ENCODE measurements around the gene ANP32A.

DNA sequence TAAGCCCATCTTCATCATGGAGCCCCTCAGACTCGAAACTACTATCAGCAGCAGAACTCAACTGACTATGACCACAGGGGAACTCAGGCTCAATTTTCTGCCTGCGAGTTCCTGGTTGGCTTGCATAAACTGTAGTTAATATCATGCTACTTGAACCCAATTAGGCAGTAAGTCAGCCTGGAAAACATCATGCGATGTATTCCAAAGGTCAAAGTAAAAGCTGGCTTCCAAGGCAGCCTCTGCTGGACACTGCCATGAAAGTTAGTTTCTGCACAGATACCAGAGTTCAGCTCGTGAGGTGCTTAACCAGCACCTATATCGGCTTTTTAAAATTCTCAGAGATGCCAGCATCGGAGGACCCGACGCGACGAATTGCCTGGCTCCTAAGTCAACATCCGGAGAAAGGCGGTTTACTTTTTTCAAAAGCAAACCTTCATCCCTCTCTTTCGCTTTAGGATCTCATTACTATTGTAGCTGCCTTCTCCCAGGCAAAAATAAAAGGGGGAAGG lies 3.8 kb downstream of the ANP32A start:
- TF ChIP-seq EZH2 (IDR thresholded peaks at IDR 0.05; ENCODE audit: borderline replicate concordance, low read length), result no peak
- TF ChIP-seq, protein P1, sequence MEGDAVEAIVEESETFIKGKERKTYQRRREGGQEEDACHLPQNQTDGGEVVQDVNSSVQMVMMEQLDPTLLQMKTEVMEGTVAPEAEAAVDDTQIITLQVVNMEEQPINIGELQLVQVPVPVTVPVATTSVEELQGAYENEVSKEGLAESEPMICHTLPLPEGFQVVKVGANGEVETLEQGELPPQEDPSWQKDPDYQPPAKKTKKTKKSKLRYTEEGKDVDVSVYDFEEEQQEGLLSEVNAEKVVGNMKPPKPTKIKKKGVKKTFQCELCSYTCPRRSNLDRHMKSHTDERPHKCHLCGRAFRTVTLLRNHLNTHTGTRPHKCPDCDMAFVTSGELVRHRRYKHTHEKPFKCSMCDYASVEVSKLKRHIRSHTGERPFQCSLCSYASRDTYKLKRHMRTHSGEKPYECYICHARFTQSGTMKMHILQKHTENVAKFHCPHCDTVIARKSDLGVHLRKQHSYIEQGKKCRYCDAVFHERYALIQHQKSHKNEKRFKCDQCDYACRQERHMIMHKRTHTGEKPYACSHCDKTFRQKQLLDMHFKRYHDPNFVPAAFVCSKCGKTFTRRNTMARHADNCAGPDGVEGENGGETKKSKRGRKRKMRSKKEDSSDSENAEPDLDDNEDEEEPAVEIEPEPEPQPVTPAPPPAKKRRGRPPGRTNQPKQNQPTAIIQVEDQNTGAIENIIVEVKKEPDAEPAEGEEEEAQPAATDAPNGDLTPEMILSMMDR (conservative IDR thresholded peaks at IDR 0.05 in 1 of 2, IDR thresholded peaks at IDR 0.05 in 1 of 2; ENCODE audit: extremely low read depth in 1 of 2, insufficient read depth in 1 of 2, low read depth in 1 of 2, low read length in 2 of 2), result no peak

All from mammary epithelial cell (primary cell).